ENCODE measurements around the gene PCDHA1.
A peak's percentile ranks its signal among the peaks of the same experiment; 100 is the strongest.

PCDHA1 gene

DNA sequence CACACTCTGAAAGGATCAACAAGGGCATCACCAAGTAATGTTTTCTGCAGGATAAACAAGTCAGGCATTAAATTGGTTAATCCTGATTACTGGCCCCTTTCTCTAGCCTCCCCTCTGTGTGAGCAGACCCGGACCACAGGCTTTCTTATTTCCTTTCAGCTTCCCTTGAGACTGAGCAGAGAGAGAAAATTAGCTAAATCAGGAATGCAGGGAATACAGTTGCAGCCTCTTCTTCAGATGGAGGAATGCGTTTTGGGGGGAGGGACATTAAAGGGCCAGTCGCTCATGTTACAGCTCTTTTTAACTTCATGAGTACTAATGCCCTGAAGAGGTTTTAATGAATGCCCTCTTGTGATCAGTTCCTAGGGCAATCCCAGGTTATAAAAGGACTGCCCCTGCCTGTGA is 200.2 kb downstream of the PCDHA1 start:
- H3K4me3 ChIP-seq (ENCODE audit: low read depth, low read length) = no peak overlapping the region

DNA sequence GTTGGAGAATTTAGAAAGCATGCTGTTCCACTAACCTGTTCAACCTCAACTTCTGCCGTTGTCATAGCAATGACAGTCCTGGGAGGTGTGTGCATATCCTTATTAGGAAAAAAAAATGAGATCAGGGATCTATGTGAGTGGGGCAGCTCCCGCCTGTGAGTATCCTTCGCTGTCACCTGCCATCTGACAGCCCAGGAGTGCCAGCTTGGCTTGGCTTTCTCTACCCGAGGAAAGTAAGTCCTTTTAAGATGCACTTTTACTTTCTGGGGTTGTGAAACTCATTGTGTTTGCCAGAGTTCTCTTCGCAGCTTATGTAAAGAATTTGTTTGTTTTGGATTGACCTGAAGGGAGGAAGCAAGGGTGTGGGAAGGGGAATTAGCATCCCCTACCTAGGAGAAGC is 202.2 kb downstream of the PCDHA1 start:
- no peak overlapping the region for H3K4me3 ChIP-seq (ENCODE audit: low read depth, low read length)

GRCh38 chr5:140988608-140989007 is 202.7 kb downstream of the PCDHA1 start:
- no peak overlapping the region for H3K4me3 ChIP-seq (ENCODE audit: low read depth, low read length)

- no peak overlapping the region for H3K4me3 ChIP-seq (ENCODE audit: low read depth, low read length)
Observed at GRCh38 chr5:140989254-140990020, 203.5 kb downstream of the PCDHA1 start.

DNA sequence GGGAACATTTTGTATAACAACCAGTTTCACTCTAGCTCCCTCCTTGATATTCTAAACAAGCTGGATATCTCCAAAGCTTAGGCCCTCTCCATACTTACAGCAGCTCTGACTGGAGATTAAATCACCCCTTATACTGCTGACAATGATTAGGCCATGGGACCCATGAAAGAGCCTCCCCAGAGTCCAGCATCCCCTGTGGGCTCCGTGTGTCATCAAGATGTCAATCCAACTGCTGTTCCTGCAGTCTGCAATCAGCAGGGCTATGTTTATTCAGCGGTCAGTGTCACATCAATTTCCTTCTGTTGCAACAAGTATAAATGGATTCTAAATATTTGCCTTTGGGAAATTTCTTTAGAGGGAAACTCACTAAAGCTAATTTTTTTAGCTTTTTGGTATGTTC is 206.9 kb downstream of the PCDHA1 start:
- H3K4me3 ChIP-seq (ENCODE audit: low read depth, low read length) = no peak overlapping the region

DNA sequence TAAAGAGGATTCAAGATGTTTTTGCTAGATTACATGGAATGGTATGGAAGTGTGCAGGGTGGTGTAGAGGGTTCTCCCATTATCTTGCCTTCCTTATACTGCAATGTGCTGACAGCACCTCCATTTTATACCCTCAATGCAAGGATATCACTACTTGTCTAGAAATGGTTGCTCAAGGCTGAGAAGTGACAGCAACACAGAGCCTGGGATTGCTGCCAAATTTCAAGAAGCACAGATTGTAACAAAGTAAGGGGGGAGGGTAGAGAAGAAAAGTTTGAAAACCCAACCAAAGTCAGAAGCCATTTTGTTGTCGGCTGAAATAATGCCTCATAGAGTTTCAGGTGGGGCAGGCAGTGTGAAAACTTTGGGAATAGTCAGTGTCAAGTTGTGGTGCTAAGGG is 210.1 kb downstream of the PCDHA1 start:
- no peak overlapping the region for H3K4me3 ChIP-seq (ENCODE audit: low read depth, low read length)

GRCh38 chr5:140998921-140999410 is 213.0 kb downstream of the PCDHA1 start:
- no peak overlapping the region for H3K4me3 ChIP-seq (ENCODE audit: low read depth, low read length)

DNA sequence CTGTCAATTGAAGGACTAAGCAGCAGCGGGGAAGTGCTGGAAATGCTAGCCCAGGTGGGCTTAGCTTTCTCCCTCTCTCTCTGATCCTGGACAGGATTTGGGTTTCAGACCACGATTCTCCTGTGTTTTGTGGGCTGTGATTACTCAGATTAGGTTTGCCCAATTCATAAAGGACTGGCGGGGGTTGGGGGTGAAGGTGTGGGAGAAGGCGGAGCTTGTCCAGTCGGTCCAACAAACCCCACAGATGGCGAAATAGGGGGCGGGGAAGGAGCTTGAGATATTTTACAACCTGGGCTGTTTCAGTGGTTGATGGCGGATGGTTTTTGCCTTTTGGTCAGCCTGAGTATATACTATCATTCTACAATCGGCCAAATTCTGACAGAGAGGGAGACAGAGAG is 215.5 kb downstream of the PCDHA1 start:
- peak overlapping the region; percentile 45 for H3K4me3 ChIP-seq (ENCODE audit: low read depth, low read length)

- H3K4me3 ChIP-seq (ENCODE audit: low read depth, low read length) = peak overlapping the region; percentile 45
Observed at GRCh38 chr5:141001844-141002604, 216.1 kb downstream of the PCDHA1 start.

- H3K4me3 ChIP-seq (ENCODE audit: low read depth, low read length) = no peak overlapping the region
Observed at GRCh38 chr5:141002605-141002965, 216.6 kb downstream of the PCDHA1 start.

- H3K4me3 ChIP-seq (ENCODE audit: low read depth, low read length) = no peak overlapping the region
Observed at GRCh38 chr5:141003031-141003430, 217.1 kb downstream of the PCDHA1 start.

- no peak overlapping the region for H3K4me3 ChIP-seq (ENCODE audit: low read depth, low read length)
Observed at GRCh38 chr5:141003791-141004611, 218.1 kb downstream of the PCDHA1 start.

DNA sequence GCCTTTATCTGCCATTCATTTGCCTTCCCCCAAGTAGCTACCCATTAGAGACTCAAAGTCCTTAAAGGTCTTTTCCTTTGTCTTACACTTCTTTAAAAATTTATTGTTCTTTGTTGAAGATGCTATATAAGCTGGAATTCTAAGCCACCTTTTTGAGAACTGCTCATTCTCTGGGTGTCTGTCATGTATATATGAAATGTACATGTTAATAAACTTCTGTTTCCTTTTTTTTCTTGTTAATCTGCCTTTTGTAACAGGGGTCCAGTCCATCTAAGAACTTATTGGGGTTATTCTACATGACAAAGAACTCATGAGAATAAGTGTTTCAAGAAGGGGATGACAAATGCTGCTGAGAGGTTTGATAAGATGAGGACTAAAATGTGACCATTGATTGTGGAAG is 221.9 kb downstream of the PCDHA1 start:
- no peak overlapping the region for H3K4me3 ChIP-seq (ENCODE audit: low read depth, low read length)

DNA sequence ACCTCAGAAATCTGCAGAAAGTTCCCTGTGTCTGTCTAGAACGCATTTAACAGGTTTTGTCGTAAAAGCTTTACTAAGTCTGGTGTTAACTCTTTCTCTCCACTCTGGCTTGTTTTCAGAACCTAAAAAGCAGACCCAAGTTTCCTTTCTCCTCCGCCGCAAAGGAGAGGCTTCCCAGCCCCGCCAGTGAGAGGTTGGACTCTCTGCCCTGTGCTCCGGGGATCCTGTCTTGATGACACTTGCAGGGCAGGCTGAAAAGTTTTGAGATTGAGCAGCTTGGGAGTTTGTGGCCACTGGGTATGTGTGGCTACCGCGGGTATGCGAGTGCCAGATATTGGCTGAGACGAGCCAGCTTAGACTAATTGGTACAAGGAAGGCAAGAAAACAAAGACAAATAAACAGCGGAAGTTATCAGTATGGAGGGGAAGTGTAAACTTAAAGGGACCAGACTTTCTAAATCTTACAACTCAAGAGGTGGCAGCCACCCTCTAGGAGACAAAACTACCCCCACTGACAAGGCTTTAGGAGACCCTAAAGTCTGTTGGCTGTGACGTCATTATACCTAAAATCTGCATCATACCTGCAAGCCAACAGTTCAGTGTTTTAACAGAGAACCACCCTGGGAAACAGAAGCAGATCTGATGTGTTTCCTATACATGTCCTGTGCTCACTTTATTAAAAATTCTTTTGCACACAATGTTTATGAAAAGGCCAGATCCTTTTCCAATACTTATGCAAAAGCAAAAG is 224.3 kb downstream of the PCDHA1 start:
- H3K4me3 ChIP-seq (ENCODE audit: low read depth, low read length) = no peak overlapping the region

DNA sequence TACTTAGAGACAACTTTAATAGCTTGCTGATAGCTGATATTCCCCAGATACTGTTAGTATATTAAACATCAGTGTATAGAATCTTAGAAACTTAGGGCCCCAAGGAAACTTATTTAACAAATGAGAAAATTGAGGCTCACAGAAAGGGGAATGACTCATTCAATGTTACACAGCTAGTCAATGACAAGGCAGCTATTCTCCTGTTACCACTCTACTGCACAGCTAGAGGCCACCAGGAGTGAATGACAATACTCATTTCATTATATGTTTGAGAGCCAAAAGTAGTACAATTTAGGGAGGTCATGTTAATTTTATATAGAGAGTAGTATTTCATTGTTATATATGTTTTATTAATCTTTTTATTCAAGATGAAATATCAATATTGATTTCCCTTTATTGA is 232.0 kb downstream of the PCDHA1 start:
- no peak overlapping the region for H3K4me3 ChIP-seq (ENCODE audit: low read depth, low read length)

DNA sequence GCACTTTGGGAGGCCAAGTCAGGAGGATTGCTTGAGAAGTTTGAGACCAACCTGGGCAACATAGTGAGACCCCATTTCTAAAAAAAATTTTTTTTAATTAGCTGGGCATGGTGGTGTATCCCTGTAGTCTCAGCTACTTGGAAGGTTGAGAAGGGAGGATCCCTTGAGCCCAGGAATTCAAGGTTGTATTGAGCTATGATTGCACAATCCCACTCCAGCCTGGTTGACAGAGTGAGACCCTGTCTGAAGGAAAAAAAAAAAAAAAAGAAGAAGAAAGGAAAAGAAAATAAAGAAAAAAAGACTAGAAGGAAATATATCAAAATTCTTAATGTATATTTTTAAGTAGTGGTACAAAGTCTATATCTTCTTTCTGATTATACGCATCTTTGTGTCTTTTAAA is 236.4 kb downstream of the PCDHA1 start:
- H3K4me3 ChIP-seq (ENCODE audit: low read depth, low read length) = no peak overlapping the region

GRCh38 chr5:141031006-141031405 is 245.1 kb downstream of the PCDHA1 start:
- H3K4me3 ChIP-seq (ENCODE audit: low read depth, low read length) = no peak overlapping the region

DNA sequence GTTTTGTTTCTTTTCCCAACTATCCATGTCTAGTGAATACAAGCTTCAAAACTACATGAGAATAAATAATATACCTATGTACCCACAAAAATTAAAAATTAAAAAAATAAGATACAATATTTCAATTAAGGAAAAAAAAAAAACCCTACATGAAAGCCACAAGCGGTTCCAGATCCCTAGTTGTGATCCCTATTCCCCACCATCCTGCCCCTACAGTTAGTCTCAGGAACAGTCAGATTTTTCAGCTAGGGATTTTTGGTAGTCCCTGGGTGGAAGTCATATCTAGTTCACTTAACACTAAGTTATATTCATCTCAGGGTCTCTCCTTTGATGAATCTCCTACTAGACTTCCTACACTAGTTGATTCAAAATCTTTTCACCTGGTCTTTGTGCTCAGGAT is 246.7 kb downstream of the PCDHA1 start:
- H3K4me3 ChIP-seq (ENCODE audit: low read depth, low read length) = no peak overlapping the region

- H3K4me3 ChIP-seq (ENCODE audit: low read depth, low read length) = no peak overlapping the region
Observed at GRCh38 chr5:141039061-141039460, 253.1 kb downstream of the PCDHA1 start.

DNA sequence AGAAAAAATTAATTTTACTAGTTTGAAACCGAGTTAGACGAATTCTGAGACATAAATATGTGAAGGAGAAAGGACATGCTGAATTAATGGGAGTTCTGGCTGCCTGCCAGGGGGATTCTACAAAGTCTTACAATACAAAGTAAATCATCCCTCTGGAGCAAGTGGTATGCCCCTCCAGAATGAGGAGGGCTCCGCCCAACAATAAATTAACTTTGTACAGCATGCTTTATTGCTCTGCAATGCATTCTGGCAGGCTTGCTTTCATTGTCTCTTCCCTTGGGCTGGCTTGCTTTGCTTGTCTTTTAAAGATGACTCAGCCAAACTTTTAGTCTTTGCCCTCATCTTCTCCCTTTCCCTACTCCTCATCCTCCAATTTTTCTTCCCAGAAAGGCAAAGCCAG is 253.6 kb downstream of the PCDHA1 start:
- peak overlapping the region; percentile 84 for H3K4me3 ChIP-seq (ENCODE audit: low read depth, low read length)
